OCI-LY3 (cell line): Measurements from ENCODE around the gene LMBRD1.

ENCODE experiments used
- EZH2phosphoT487 ChIP-seq: fragments of 200-600 bp; shearing (Covaris generic); IDR thresholded peaks from 2 replicates; pipeline ENCODE4 v1.6.1; 2018; ENCODE audit warnings: antibody characterized with exemption, mixed run types, low read depth
- TF ChIP-seq, protein P1 (sequence below): fragments of 200-600, 300-600 bp; sonication (generic); IDR thresholded peaks from 2 replicates; pipeline ENCODE4 v1.5.1; 2014; ENCODE audit warnings: antibody characterized with exemption, low read length, low read depth

DNA sequence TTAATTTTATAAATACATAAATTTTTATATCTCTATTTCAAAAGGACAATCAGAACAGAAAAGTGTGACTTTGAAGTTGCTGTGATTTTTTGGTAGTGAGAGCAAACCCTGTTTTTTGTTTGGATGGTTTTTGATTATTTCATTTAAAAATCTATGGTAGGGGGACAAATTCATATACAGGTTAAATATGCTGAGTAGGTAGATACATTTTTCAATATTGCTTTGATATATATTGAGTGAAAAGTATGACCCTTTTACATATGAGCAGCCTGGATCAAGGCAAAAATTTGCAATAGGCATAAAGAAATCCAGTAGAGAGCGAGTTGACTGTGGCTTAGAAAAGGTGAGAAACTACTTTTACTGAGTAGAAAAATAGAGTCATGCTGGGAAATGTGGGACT is 132.3 kb downstream of the LMBRD1 start:
- TF ChIP-seq, protein P1, sequence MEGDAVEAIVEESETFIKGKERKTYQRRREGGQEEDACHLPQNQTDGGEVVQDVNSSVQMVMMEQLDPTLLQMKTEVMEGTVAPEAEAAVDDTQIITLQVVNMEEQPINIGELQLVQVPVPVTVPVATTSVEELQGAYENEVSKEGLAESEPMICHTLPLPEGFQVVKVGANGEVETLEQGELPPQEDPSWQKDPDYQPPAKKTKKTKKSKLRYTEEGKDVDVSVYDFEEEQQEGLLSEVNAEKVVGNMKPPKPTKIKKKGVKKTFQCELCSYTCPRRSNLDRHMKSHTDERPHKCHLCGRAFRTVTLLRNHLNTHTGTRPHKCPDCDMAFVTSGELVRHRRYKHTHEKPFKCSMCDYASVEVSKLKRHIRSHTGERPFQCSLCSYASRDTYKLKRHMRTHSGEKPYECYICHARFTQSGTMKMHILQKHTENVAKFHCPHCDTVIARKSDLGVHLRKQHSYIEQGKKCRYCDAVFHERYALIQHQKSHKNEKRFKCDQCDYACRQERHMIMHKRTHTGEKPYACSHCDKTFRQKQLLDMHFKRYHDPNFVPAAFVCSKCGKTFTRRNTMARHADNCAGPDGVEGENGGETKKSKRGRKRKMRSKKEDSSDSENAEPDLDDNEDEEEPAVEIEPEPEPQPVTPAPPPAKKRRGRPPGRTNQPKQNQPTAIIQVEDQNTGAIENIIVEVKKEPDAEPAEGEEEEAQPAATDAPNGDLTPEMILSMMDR = no peak
- no peak for TF ChIP-seq EZH2phosphoT487
